Measurements from ENCODE around the gene CDHR1.

DNA sequence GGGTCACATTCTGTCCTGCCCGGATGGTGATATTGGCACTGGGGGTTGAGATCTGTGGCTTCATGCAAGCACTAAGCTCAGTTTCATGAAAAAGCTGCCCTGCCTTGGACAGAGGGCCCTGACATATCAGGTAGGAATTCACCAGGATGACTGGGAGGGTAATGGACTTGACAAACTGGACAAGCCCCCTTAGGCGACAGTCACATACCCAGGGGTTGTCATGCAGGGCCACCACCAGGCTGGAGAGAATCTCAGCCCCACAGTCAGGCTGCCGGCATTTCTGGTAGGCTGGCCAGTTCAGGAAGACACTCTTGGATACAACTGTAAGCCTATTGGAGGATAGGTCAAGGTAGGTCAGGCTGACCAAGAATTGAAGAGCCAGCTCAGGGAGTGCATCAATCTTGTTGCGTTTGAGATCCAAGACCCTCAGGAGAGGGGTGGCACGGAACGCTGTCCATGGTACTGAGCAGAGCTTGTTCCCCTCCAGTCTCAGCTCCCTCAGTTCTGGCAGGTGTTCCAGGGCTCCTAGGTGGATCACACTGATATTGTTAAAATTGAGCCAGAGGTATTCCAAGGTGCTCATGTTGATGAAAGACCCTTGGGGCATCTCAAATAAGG, 30.2 kb downstream of the CDHR1 start:
- TF ChIP-seq, protein P1, sequence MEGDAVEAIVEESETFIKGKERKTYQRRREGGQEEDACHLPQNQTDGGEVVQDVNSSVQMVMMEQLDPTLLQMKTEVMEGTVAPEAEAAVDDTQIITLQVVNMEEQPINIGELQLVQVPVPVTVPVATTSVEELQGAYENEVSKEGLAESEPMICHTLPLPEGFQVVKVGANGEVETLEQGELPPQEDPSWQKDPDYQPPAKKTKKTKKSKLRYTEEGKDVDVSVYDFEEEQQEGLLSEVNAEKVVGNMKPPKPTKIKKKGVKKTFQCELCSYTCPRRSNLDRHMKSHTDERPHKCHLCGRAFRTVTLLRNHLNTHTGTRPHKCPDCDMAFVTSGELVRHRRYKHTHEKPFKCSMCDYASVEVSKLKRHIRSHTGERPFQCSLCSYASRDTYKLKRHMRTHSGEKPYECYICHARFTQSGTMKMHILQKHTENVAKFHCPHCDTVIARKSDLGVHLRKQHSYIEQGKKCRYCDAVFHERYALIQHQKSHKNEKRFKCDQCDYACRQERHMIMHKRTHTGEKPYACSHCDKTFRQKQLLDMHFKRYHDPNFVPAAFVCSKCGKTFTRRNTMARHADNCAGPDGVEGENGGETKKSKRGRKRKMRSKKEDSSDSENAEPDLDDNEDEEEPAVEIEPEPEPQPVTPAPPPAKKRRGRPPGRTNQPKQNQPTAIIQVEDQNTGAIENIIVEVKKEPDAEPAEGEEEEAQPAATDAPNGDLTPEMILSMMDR (IDR thresholded peaks at IDR 0.05) = no peak
- TF ChIP-seq POLR2A (IDR thresholded peaks at IDR 0.05) = no peak

All from breast epithelium (tissue), 3 donors.